ENCODE measurements around the gene CTBP1. TPM values are rescaled to one million over a fixed set of nuclear protein-coding genes. Genes with fewer than 3 reads are reported as not detected.
A peak's percentile ranks its signal among the peaks of the same experiment; 100 is the strongest.

The CTBP1 gene
- polyA plus RNA-seq, 3 donors, result 172 to 181 (median 176) TPM

DNA sequence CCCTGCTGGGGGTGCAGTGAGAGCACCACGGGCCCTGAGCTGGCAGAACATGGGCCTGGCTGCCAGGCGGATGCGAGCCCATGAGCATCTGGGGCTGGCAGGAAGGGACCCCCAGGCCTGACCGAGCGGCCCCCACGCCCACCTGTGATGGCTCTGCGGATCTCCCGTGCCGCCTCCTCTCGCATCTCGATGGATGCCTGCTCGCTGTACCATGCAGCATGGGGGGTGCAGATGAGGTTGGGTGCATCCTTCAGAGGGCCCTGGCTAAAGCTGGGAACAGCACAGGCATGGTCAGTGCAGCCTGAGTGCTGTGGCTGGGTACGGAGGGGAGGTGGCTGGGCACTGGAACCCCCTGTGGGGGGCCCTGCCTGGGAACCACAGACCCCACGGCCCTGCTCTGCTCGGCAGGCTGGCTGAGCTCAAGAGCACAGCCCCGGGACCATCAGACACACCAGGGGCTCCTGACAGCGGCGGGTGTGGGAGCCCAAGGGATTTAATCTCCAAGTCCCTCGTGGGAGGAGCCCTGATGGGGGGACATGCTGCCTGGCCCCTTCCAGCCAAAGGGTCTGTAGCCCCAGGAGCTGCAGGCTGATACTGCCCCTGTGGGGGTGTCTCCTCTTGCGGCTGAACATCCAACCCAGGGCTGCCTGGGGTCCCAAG is 35.5 kb downstream of the CTBP1 start:
- DNase-seq, result no peak

DNA sequence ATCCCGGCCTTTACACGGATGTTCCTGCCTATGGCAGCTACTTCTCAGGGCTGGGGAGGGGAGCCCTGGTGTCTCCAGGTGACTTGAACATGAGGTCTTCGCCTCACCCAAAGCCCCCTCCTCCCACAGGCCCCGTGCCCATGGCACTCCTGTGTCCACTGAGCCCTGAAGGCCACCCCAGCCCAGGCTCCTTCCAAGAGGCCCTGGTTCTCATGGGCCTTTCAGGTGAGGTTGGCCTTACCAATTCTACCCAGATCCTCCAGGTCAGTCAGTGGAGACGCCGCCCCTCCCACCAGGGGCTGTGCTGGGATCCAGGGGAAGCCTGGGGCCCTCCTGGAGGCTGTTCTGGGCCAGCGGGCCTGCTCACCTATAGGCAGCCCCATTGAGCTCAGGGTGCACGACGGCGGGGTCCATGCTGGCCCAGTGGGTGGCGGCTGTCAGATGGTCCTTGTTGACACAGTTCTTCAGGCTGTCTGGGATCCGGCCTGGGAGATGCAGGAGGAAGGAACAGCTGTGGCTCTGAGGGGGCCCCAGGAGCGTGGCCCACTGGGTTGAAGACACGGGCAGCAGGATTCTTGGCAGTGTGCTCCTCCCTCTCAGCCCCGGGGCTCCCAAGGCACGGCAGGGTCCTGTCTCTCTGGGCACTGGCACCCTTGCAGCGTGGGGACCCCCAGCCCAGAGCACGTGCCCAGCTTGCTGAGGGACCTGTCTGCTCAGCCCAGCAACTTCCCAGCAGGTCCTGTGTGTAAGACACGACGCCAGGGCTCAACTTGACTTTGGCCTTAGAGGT is 36.2 kb downstream of the CTBP1 start:
- no peak for DNase-seq

DNA sequence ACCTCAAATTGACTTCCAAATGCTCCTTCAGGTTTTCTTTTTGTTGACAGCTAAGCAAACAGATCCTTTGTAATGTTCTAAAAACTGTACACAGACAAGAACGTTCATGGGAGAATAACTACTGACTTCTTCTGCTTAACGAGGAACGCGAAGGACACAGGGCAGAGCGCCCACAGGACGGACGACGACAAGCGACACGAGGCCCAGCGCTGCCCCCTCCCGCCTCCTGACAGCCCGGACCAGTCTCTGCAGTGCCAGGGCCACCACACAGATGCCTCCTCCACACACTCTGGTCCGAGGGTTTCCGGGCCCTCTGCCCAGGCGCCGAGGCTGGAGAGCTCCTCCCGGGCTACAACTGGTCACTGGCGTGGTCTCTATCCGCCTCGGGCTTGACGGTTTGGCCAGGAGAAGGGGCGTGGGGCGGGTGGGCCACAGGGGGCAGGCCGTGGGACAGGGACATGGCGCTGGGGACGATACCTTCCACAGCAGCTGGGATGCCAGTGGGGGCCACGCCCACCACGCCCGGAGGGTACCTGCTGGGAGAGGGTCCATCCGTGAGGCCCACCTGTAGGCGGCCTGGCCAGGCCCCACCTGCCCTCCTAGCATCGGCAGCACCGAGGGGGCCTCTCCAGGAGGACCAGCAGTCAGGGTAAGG is 36.9 kb downstream of the CTBP1 start:
- DNase-seq, result no peak

DNA sequence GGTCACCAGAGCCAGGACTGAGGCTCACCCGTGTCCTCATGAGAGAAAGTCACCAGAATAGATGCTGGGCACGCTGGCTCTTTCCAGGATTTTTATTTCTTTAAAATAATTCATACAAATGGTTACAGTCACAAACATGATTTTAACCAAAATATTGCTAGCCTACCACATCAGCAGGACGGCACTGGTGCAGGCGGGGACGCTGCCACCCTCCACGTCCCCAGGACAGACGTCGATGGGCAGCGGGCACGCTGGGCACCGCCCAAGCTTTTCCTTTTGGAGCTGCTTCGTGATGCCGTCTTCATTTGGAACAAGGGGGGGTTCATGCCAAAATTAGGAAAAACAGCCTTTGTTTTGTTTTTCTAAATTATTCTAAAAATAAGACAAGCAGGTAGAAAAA is 37.6 kb downstream of the CTBP1 start:
- no peak for DNase-seq

DNA sequence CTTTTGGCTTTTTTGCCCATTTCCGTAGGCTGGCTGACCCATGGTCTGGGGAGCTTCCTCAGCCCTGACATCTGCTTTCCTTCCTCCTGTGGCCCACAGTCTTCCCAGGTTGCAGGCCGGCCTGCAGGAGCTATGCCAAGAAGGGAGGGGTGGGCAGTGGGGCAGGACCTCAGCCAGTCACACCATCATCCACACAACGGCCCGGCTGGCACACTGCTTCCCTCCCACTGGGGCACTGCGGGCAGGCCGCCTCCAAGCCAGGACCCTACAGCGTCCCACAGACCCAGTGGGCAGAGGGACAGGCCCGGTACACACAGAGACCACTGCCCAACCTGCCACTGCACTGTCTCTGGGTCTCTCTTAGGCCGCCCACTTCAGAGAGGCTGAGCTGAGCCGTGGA is 38.0 kb downstream of the CTBP1 start:
- no peak for DNase-seq

DNA sequence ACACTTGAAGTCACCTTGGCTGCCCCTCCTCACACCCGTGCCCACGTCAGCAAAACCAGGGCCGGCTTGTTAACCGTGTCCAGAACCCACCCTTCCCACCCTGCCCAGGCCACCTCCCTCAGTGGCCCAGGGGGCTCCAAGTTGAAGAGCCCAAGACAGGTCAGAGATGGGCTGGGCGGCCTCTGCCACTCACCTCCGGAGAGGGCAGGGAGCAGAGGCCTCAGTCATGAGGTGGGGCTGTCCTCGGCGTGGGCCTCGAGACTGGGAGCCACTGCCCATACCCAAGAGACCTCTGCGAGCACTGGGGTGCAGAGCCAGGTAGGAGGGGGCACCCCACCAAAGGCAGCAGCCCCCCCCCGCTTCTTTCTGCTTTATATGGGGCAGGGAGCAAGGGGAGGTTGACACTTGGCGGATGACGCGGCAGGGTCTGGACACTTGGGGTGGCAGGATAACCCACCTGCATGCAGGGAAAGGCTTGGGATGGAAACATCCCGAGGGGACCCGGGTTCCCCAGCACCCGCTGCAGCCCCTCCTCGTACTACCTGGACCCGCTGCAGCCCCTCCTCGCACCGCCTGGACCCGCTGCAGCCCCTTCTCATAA is 38.6 kb downstream of the CTBP1 start:
- no peak for DNase-seq

DNA sequence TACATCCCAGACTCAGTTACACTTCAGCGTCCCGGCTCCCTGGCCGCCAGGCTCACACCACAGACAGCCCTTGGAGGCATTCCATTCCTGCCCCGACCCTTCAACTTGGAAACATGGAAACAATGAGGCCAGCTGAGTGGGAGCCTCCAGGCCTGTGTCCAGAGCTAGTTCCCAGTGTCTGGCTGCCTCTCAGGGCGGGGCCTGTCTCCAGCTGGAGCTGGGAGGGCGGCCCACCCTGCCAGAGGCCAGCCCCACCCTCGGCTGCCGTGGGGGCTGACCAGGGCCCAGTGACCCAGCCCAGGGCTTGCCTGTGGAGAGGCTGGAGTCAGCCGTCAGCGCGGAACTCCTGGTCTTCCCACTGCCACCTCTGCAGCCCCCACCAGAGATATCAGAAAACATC is 39.1 kb downstream of the CTBP1 start:
- peak; percentile 74 for DNase-seq

DNA sequence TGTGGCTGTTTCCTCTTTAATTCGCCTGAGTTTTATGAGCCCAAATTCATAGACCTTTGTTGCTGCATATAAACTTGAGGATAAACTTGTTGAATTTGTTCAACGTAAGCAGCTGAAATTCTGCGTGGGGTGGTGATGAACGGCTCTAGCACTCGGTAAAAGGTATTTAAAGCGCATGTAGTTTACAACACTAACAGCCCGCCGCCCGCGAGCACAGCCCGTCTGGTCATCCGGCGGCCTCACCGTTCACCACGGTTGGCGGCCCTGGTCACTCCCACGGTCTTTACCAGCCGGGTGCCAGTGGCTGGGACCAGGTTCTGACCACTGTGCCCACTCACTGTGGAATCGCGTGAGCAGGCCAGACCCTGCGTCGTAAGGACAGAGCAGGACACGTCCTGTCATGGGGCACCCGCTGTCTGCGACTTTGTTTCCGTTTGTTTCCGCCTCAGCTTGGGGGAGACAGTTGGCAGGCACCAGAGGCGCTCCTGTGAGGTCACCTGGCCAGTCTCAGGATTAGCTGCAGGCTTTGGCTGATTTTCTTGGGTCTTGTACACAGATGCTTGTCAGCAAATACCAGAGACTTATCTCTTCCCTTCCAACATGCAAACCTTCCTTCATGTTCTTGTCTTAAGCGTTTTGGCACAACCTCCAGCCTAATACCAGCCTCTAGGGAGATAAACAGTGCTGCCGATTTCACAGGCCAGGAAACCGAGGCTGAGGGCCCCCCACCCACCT is 39.8 kb downstream of the CTBP1 start:
- DNase-seq, result no peak

DNA sequence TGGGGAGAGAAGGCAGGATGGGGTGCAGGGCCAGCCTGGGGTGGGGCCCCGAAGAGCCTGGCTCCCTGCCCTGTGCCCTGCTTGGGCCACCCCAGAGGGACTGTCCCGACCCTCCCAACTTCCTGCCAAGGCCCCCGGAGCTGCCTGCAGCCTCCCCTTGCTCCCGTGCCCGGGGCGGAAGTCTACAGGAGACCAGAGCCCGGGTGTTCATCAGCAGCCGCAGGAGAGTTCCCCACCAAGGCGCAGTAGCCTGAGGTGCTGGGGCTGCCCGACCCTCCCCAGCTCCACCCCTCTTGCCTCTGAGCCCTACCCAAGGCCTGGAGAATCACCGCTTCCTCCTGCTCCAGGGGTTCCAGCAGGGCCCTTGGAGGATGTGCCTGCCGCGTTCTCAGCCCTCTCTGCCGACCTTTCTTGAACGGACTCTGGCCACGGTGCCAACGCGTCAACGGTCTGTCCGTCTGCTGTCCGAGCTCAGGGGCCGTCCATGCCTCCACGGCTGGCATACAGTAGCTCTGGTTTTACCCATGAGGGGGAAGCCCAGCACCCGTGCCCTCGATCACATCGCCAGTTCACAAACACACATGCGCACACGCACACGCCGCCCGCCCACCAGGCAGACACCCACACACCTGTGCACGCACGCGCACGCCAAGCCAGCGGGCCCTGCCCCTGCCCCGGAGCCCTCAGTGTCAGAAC is 40.5 kb downstream of the CTBP1 start:
- no peak for DNase-seq

DNA sequence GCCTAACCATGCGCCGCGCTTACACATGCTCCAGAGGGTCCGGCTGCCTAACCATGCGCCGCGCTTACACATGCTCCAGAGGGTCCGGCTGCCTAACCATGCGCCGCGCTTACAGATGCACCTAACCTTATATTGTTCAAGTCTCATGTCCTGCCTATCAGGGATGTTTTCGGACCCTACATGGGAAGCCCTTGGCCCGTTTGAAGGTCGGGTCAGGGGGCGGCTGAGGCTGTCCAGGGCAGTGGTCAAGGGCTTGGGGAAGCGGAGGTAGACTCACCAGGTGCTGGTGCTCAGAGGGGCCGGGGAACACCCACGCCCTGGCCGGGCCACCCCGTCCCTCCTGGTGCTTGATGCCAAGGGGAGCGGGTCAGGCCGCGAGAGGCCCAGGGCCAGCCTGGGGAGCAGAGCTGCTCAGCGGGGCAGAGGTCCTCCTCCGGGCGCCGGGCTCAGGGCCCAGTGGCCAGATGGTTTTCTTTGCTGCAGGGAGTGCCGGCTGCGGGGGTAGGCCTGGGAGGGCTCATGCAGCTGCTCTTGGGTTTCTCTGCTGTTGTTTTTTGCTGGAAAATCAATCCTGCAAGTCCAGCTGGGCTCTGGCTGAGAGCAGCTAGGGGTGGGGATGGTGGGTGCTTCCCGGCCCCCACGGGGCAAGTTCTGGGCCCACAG is 41.2 kb downstream of the CTBP1 start:
- peak; percentile 79 for DNase-seq

DNA sequence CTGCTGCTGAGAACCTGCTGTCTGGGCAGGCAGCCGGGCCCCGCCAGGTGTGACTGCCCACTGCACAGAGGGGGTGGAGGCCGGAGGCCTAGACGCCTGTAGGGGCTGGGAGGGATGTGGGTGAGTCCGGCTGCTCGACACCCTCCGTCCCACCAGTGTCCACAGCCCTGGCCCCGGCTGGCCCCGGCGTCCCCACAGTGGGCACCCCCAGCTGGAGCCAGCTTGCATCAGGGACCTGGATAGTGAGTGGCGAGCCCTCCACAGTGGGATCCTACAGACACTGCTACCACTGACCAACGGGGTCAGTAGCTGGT is 41.8 kb downstream of the CTBP1 start:
- DNase-seq, result no peak

DNA sequence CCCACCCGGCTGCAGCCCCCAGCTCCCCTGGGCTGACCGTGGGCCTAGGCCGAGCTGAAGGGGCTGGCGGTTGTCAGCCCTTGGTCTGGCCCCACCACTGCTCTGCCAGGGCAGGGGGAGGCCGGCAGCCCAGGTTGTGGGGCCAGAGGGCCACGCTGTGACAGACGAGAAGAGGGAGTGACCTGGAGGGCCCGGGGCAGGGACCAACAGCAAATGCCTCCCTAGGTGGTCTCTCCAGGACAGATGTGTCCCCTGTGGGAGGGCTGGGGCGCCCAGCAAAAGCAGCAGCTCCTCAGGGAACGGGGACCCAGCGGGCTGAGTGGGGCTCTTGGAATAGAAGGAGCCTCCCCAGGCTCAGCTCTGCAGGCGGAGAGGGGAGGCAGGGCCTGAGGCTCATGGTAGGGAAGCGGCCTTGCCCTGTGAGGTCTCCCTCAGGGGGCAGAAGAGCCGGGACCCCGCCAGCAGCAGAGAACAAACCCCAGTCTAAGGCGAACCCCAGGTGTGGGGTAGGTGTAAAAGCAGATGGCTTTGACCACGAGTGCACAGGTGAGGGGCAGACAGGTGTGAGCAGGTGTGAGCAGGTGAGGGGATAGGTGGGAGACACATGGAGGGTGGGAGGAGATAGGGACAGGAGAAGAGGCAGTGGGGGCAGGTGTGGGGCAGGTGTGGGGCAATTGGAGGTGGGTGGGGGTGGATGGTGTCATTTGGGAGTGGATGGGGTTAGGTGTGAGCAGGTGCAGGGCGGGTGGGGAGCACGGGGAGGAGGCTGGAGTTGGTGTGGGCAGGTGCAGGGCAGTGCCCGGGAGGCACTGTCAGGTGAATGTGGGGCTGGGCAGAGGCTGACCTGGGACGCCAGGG is 42.4 kb downstream of the CTBP1 start:
- no peak for DNase-seq

DNA sequence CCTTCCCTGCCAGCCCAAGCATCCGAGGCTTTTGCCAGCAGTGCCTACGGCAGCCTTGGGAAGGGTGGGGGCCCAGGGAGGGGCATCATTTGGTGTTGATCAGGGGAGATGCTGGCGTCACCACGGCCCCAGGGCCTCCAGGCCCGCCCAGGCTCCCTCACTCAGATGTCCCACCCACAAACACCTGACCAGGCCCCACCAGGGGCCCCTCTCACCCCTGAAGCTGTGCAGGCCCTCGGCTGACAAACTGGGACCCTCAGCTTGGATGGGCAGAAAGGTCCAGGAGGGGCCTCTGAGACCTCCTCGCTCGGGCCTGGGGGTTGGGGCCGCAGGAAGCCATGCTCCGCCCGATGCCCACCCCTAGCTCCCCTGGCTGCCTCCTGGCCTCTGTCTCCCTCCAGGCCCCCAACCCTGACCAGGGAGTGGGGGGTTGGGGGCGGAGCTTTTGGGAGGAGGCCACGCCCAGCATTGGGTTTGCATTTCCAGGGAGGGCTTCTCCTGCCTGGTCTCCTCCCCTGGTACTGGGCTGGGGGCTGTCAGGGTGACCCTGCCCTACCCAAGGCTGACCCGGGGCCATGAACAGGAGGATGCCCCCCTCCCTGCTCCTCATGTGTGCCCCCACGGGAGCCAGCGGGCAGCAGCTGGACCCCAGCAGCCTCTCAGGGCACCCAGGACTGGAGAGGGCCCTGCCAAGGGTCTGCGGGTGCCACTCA is 43.2 kb downstream of the CTBP1 start:
- no peak for DNase-seq

DNA sequence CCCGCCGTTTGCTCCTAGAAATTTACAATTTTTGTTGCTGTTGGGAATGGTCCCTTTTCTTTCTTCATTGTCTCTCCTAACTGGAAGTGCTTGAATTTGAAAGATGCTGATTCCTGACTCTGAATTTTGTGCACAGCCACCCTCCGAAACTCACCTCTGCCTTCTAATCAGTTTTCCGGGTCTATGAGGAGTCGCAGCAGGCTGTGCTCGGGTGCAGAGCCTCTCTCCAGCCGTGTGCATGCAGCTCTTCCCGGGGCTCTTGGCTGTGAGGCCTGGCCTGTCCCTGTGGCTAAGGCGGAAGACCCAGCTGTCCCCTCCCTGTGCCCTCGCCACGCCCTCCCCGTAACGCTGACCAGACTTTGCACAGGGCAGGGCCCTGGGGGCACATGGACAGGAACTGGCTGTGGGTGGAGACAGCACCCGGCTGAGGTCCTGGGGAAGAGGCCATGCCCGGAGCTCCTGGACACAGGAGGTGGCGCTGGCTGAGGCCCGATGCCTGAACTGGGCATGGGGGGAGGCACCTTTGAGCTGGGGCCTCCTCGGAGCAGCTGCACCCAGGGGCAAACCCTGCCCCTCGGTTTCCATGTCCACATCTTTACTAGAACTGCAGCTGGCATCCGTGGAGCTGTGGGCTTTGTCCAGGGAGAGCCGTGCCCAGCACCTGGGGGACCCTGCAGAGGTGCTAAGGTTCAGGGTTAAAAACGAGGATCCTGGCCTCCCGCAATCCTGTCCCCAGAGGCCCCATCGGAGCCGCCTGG is 43.9 kb downstream of the CTBP1 start:
- no peak for DNase-seq

DNA sequence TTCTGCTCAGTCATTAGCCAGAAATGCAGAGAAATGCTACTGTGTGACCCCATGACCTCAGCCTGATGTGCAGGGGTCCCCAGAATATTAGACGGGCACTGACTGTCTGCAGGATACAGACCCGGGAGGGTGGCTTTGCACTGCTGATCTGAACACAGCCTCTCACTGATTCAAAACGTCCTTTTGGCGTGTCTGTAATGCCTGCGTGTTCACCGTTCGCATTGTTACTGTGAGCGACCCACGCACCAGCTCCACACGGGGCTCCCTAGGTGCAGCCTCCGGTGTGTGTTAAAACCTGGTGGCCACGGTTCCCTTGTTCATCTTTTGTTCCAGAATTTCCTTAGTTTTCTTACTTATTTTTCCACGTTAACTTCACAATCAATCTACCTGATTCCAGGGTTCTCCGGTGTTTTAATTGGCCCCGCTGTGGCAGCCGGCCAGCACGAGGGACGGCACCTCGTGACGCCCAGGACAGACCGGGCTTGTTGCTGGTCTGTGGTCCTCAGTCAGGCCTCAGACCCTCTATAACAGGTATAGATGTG is 44.6 kb downstream of the CTBP1 start:
- DNase-seq, result no peak

DNA sequence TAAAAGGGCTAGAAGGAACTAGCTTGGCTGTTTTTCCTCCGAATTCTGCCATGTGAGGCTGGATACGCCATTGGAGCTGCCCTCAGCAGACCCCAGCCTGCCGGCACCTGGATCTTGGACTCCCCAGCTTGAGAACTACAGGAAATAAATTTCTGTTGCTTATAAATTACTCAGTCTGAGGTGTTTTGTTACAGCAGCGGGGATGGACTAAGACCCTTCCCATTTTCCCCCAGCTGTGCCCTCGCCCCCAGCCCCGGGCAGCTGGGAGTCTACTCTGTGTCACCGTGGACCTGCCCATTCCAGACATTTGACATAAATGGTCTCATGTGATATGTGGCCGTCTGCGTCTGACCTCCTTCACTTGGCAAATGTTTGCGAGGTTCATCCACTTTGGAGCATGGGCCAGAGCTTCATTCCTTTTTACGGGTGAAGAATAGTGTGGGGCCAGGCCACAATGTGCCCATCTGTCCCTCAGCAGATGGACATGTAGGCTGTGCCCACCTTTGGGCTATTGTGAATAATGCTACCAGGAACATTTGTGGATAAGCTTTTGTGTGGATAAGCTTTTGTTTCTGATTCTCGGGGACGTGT is 45.8 kb downstream of the CTBP1 start:
- no peak for DNase-seq

DNA sequence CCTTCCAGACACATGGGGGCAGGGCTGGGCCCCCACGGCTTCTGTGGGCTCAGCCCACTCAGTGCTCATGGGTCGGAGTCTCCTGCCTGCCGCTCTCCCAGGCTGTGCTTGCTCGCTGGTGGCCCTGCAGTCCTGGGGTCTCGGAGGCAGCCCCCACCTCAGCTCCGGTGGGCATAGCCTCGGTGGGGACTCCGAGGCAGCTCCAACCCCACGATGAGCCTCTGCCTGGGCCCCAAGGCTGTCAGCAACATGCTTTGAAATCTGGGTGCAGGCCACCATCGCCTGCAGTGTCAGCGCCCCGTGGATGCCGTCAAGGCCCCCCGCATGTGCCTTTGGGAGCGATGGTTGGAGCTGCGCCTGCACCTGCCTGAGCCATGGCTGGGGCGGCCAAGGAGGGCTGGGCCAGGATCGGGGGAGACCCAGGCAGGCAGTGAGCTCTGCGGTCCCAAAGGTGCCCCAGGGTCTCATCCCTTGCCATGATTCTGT is 46.4 kb downstream of the CTBP1 start:
- DNase-seq, result no peak

All from renal pelvis (tissue), 4 donors.